Kidney epithelial cell (primary cell): ENCODE data around the gene CPNE4. TPM values are rescaled to one million over a fixed set of nuclear protein-coding genes. Genes with fewer than 3 reads are reported as not detected.
"Not testable (repeated sequence)": the region's sequence is repeated elsewhere in the genome, so short reads cannot be mapped to it uniquely, and the experiment has no call there.

Source experiments
- DNase-seq: peaks from one replicate; pipeline ENCODE4 v3.0.0-alpha.2; 2010; ENCODE audit warnings: low read depth
- H3K27me3 ChIP-seq: 2 replicates; pipeline ENCODE4 v1.6.0; 2011; ENCODE audit warnings: low read length; ENCODE audit not compliant: control insufficient read depth, insufficient read depth
- H3K36me3 ChIP-seq: 2 replicates; pipeline ENCODE4 v1.5.1; 2011; ENCODE audit warnings: low read length; ENCODE audit not compliant: control insufficient read depth, insufficient read depth
- H3K4me3 ChIP-seq: 2 replicates; pipeline ENCODE4 v1.5.1; 2011; ENCODE audit warnings: low read depth, mild to moderate bottlenecking, control low read depth, low read length
- total RNA-seq: library from RNA; depleted of rRNA; stranded (reverse); fragments of >200 nt; gene quantifications from 2 replicates; pipeline ENCODE4 v1.2.3, GENCODE V29; 2015
- TF ChIP-seq, protein P1 (sequence below): IDR thresholded peaks from 2 replicates; pipeline ENCODE4 v1.5.1; 2011; ENCODE audit warnings: mild to moderate bottlenecking, moderate library complexity, low read length, control low read depth, inconsistent platforms; ENCODE audit not compliant: insufficient read depth, poor library complexity, severe bottlenecking

Gene CPNE4
- total RNA-seq, 1 donor from 2014 or later: 3.7 TPM

- DNase-seq: no peak
- TF ChIP-seq, protein P1, sequence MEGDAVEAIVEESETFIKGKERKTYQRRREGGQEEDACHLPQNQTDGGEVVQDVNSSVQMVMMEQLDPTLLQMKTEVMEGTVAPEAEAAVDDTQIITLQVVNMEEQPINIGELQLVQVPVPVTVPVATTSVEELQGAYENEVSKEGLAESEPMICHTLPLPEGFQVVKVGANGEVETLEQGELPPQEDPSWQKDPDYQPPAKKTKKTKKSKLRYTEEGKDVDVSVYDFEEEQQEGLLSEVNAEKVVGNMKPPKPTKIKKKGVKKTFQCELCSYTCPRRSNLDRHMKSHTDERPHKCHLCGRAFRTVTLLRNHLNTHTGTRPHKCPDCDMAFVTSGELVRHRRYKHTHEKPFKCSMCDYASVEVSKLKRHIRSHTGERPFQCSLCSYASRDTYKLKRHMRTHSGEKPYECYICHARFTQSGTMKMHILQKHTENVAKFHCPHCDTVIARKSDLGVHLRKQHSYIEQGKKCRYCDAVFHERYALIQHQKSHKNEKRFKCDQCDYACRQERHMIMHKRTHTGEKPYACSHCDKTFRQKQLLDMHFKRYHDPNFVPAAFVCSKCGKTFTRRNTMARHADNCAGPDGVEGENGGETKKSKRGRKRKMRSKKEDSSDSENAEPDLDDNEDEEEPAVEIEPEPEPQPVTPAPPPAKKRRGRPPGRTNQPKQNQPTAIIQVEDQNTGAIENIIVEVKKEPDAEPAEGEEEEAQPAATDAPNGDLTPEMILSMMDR: no peak
- Histone ChIP-seq H3K27me3 (no peaks in the 10 kb centered on the region), H3K36me3 (no peaks in the 10 kb centered on the region), H3K4me3 (no peak overlapping the region)
Measured at GRCh38 chr3:131896285-131896684, 138.5 kb downstream of the CPNE4 start.

- Histone ChIP-seq H3K4me3 (no peak overlapping the region), H3K36me3 (no peaks in the 10 kb centered on the region), H3K27me3 (no peaks in the 10 kb centered on the region)
- DNase-seq: no peak
- TF ChIP-seq, protein P1: no peak
Measured at GRCh38 chr3:131895766-131896165, 139.0 kb downstream of the CPNE4 start.

- TF ChIP-seq, protein P1: no peak
- Histone ChIP-seq H3K4me3 (no peak overlapping the region), H3K27me3 (no peaks in the 10 kb centered on the region), H3K36me3 (no peaks in the 10 kb centered on the region)
- no peak for DNase-seq
Measured at GRCh38 chr3:131892331-131892730, 142.5 kb downstream of the CPNE4 start.

- not testable (repeated sequence) for DNase-seq, H3K36me3 ChIP-seq, H3K4me3 ChIP-seq, H3K27me3 ChIP-seq
Measured at GRCh38 chr3:131885871-131886270, 148.9 kb downstream of the CPNE4 start.

- H3K4me3 ChIP-seq: no peak overlapping the region
- TF ChIP-seq, protein P1: no peak
- H3K36me3 ChIP-seq: no peaks in the 10 kb centered on the region
- H3K27me3 ChIP-seq: no peaks in the 10 kb centered on the region
- no peak for DNase-seq
Measured at GRCh38 chr3:131883711-131884407, 151.0 kb downstream of the CPNE4 start.

- Histone ChIP-seq H3K4me3 (no peak overlapping the region), H3K27me3 (no peaks in the 10 kb centered on the region), H3K36me3 (no peaks in the 10 kb centered on the region)
- no peak for DNase-seq
- TF ChIP-seq, protein P1: no peak
Measured at GRCh38 chr3:131883086-131883485, 151.7 kb downstream of the CPNE4 start.
